ENCODE data around the gene KIRREL1.

- TF ChIP-seq POLR2A (IDR thresholded peaks at IDR 0.05) (no peak), CTCF (IDR thresholded peaks at IDR 0.05) (no peak), POLR2AphosphoS5 (IDR thresholded peaks at IDR 0.05) (no peak)
Observed at GRCh38 chr1:158094571-158094970, 101.1 kb downstream of the KIRREL1 start.

All from breast epithelium (tissue), 3 donors.